ENCODE measurements around the gene OR5K2. TPM values are rescaled to one million over a fixed set of nuclear protein-coding genes. Genes with fewer than 3 reads are reported as not detected.

OR5K2 gene
- total and polyA plus RNA-seq, 9 donors: 0.10 to 0.18 TPM; not detected in 7

GRCh38 chr3:98500019-98500418 is 2.5 kb downstream of the OR5K2 start:
- WGBS (ENCODE audit: insufficient coverage): 57% methylated on average over 2 of the region's 4 CpGs

GRCh38 chr3:98501270-98501669 is 3.8 kb downstream of the OR5K2 start:
- no CpG with 5 or more reads among the region's 4 CpGs for WGBS (ENCODE audit: insufficient coverage)
- Histone ChIP-seq H3K36me3 (ENCODE audit: control insufficient read depth, insufficient read depth, low read length) (no peaks in the 10 kb centered on the region), H3K27me3 (ENCODE audit: control insufficient read depth, insufficient read depth, low read length) (no peaks in the 10 kb centered on the region), H3K9me3 (replicated peaks; ENCODE audit: control insufficient read depth, low read depth, low read length) (no peaks in the 10 kb centered on the region), H3K4me1 (ENCODE audit: control insufficient read depth, insufficient read depth, low read length) (no peaks in the 10 kb centered on the region), H3K4me3 (ENCODE audit: low read length) (no peak overlapping the region), H3K27ac (ENCODE audit: low read length) (no peak overlapping the region)
- no peak for DNase-seq

More at GRCh38 chr3:98500019-98500418, 2.5 kb downstream of the OR5K2 start:
- Histone ChIP-seq H3K4me1 (ENCODE audit: control insufficient read depth, insufficient read depth, low read length) (no peaks in the 10 kb centered on the region), H3K36me3 (ENCODE audit: control insufficient read depth, insufficient read depth, low read length) (no peaks in the 10 kb centered on the region), H3K9me3 (replicated peaks; ENCODE audit: control insufficient read depth, low read depth, low read length) (no peaks in the 10 kb centered on the region), H3K27me3 (ENCODE audit: control insufficient read depth, insufficient read depth, low read length) (no peaks in the 10 kb centered on the region), H3K4me3 (ENCODE audit: low read length) (no peak overlapping the region), H3K27ac (ENCODE audit: low read length) (no peak overlapping the region)
- DNase-seq: no peak

- WGBS (ENCODE audit: insufficient coverage): 100% methylated on average over 2 of the region's 5 CpGs
- H3K4me3 ChIP-seq (ENCODE audit: low read length): no peak overlapping the region
Measured at GRCh38 chr3:98501863-98502576, 4.5 kb downstream of the OR5K2 start.

GRCh38 chr3:98504539-98504938 is 7.1 kb downstream of the OR5K2 start:
- Histone ChIP-seq H3K27ac (ENCODE audit: low read length) (no peak overlapping the region), H3K4me3 (ENCODE audit: low read length) (no peak overlapping the region)
- WGBS (ENCODE audit: insufficient coverage): no CpG with 5 or more reads among the region's 4 CpGs

More at GRCh38 chr3:98501863-98502576, 4.5 kb downstream of the OR5K2 start:
- H3K9me3 ChIP-seq (replicated peaks; ENCODE audit: control insufficient read depth, low read depth, low read length): no peaks in the 10 kb centered on the region
- no peaks in the 10 kb centered on the region for H3K36me3 ChIP-seq (ENCODE audit: control insufficient read depth, insufficient read depth, low read length)
- no peaks in the 10 kb centered on the region for H3K27me3 ChIP-seq (ENCODE audit: control insufficient read depth, insufficient read depth, low read length)
- no peak for DNase-seq
- H3K27ac ChIP-seq (ENCODE audit: low read length): no peak overlapping the region
- H3K4me1 ChIP-seq (ENCODE audit: control insufficient read depth, insufficient read depth, low read length): no peaks in the 10 kb centered on the region

GRCh38 chr3:98508582-98508981 is 11.1 kb downstream of the OR5K2 start:
- H3K9me3 ChIP-seq (replicated peaks; ENCODE audit: control insufficient read depth, low read depth, low read length): no peaks in the 10 kb centered on the region

More at GRCh38 chr3:98504539-98504938, 7.1 kb downstream of the OR5K2 start:
- Histone ChIP-seq H3K9me3 (replicated peaks; ENCODE audit: control insufficient read depth, low read depth, low read length) (no peaks in the 10 kb centered on the region), H3K27me3 (ENCODE audit: control insufficient read depth, insufficient read depth, low read length) (no peaks in the 10 kb centered on the region), H3K36me3 (ENCODE audit: control insufficient read depth, insufficient read depth, low read length) (no peaks in the 10 kb centered on the region), H3K4me1 (ENCODE audit: control insufficient read depth, insufficient read depth, low read length) (no peaks in the 10 kb centered on the region)
- no peak for DNase-seq

GRCh38 chr3:98512576-98512975 is 15.1 kb downstream of the OR5K2 start:
- peaks cover 6% of the 10 kb centered on the region for H3K36me3 ChIP-seq (ENCODE audit: control insufficient read depth, insufficient read depth, low read length)
- no peaks in the 10 kb centered on the region for H3K4me1 ChIP-seq (ENCODE audit: control insufficient read depth, insufficient read depth, low read length)
- no peaks in the 10 kb centered on the region for H3K27me3 ChIP-seq (ENCODE audit: control insufficient read depth, insufficient read depth, low read length)
- H3K4me3 ChIP-seq (ENCODE audit: low read length): no peak overlapping the region
- no peak overlapping the region for H3K27ac ChIP-seq (ENCODE audit: low read length)
- no peaks in the 10 kb centered on the region for H3K9me3 ChIP-seq (replicated peaks; ENCODE audit: control insufficient read depth, low read depth, low read length)
- no CpG with 5 or more reads among the region's 4 CpGs for WGBS (ENCODE audit: insufficient coverage)
- DNase-seq: no peak

More at GRCh38 chr3:98508582-98508981, 11.1 kb downstream of the OR5K2 start:
- 90% methylated on average over 2 of the region's 2 CpGs for WGBS (ENCODE audit: insufficient coverage)
- Histone ChIP-seq H3K27me3 (ENCODE audit: control insufficient read depth, insufficient read depth, low read length) (no peaks in the 10 kb centered on the region), H3K4me3 (ENCODE audit: low read length) (no peak overlapping the region), H3K27ac (ENCODE audit: low read length) (no peak overlapping the region), H3K4me1 (ENCODE audit: control insufficient read depth, insufficient read depth, low read length) (no peaks in the 10 kb centered on the region), H3K36me3 (ENCODE audit: control insufficient read depth, insufficient read depth, low read length) (no peaks in the 10 kb centered on the region)
- DNase-seq: no peak

GRCh38 chr3:98513091-98513511 is 15.6 kb downstream of the OR5K2 start:
- H3K27ac ChIP-seq (ENCODE audit: low read length): no peak overlapping the region
- H3K4me3 ChIP-seq (ENCODE audit: low read length): no peak overlapping the region
- H3K36me3 ChIP-seq (ENCODE audit: control insufficient read depth, insufficient read depth, low read length): peaks cover 6% of the 10 kb centered on the region
- H3K4me1 ChIP-seq (ENCODE audit: control insufficient read depth, insufficient read depth, low read length): no peaks in the 10 kb centered on the region
- no CpG with 5 or more reads among the region's 4 CpGs for WGBS (ENCODE audit: insufficient coverage)
- H3K9me3 ChIP-seq (replicated peaks; ENCODE audit: control insufficient read depth, low read depth, low read length): no peaks in the 10 kb centered on the region
- DNase-seq: no peak
- H3K27me3 ChIP-seq (ENCODE audit: control insufficient read depth, insufficient read depth, low read length): no peaks in the 10 kb centered on the region

GRCh38 chr3:98513736-98514135 is 16.3 kb downstream of the OR5K2 start:
- no peaks in the 10 kb centered on the region for H3K27me3 ChIP-seq (ENCODE audit: control insufficient read depth, insufficient read depth, low read length)
- no peak for DNase-seq
- no CpG with 5 or more reads among the region's 3 CpGs for WGBS (ENCODE audit: insufficient coverage)
- H3K4me1 ChIP-seq (ENCODE audit: control insufficient read depth, insufficient read depth, low read length): no peaks in the 10 kb centered on the region
- H3K4me3 ChIP-seq (ENCODE audit: low read length): no peak overlapping the region
- H3K9me3 ChIP-seq (replicated peaks; ENCODE audit: control insufficient read depth, low read depth, low read length): no peaks in the 10 kb centered on the region
- no peak overlapping the region for H3K27ac ChIP-seq (ENCODE audit: low read length)
- peaks cover 6% of the 10 kb centered on the region for H3K36me3 ChIP-seq (ENCODE audit: control insufficient read depth, insufficient read depth, low read length)

- H3K4me1 ChIP-seq (ENCODE audit: control insufficient read depth, insufficient read depth, low read length): no peaks in the 10 kb centered on the region
- no CpG with 5 or more reads among the region's 1 CpG for WGBS (ENCODE audit: insufficient coverage)
- H3K4me3 ChIP-seq (ENCODE audit: low read length): no peak overlapping the region
- H3K9me3 ChIP-seq (replicated peaks; ENCODE audit: control insufficient read depth, low read depth, low read length): no peaks in the 10 kb centered on the region
- H3K27me3 ChIP-seq (ENCODE audit: control insufficient read depth, insufficient read depth, low read length): no peaks in the 10 kb centered on the region
- peaks cover 16% of the 10 kb centered on the region for H3K36me3 ChIP-seq (ENCODE audit: control insufficient read depth, insufficient read depth, low read length)
- H3K27ac ChIP-seq (ENCODE audit: low read length): no peak overlapping the region
- no peak for DNase-seq
Measured at GRCh38 chr3:98514948-98515347, 17.5 kb downstream of the OR5K2 start.

- no peak for DNase-seq
- Histone ChIP-seq H3K27me3 (ENCODE audit: control insufficient read depth, insufficient read depth, low read length) (no peaks in the 10 kb centered on the region), H3K4me3 (ENCODE audit: low read length) (no peak overlapping the region), H3K9me3 (replicated peaks; ENCODE audit: control insufficient read depth, low read depth, low read length) (no peaks in the 10 kb centered on the region), H3K27ac (ENCODE audit: low read length) (no peak overlapping the region), H3K36me3 (ENCODE audit: control insufficient read depth, insufficient read depth, low read length) (peaks cover 18% of the 10 kb centered on the region), H3K4me1 (ENCODE audit: control insufficient read depth, insufficient read depth, low read length) (peaks cover 5% of the 10 kb centered on the region)
- no CpG with 5 or more reads among the region's 2 CpGs for WGBS (ENCODE audit: insufficient coverage)
Measured at GRCh38 chr3:98518816-98519215, 21.3 kb downstream of the OR5K2 start.
